ENCODE results near the gene AGPAT1.
A peak's percentile ranks its signal among the peaks of the same experiment; 100 is the strongest.
"Not testable (repeated sequence)": the region's sequence is repeated elsewhere in the genome, so short reads cannot be mapped to it uniquely, and the experiment has no call there.

The AGPAT1 gene

DNA sequence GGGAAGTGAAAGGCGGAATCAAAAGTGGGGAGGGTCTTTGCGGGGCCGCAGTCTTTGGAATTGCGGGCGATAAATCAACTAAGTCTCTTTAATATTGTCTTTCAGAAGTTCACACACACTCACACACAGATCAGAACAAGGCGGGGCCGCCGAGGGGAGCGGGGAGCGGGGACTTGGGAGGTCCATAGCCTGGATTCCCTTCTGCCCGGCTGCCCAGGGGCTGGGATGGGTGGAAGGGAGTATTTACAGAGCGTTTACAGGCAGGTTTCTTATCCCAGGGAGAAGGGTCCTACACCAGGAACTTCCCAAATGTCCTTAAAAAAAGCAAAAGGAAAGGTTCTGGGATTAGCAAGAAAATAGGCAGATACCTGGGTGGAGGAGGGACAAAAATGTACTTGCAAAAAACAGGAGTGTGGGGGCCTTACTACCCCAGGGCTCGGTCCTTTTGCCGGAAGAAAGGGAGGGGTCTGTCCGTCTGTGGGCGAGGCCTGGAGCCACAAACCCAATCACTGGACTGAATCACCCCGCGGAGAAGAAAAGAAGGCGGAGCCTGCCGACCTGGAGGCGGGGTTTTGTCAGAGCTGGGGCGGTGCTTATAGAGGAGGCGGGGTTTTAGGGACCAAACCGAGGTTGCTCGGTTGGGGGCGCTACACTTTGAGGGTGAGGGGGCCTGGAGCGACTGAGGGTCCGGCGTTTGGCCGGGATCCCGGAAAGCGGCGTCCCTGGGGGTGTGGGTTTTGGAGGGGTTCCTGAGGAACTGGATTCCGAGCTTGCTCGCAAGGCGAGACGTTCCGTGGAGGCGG lies 27.4 kb downstream of the AGPAT1 start:
- peak; percentile 41 for DNase-seq (ENCODE audit: low read depth)

DNA sequence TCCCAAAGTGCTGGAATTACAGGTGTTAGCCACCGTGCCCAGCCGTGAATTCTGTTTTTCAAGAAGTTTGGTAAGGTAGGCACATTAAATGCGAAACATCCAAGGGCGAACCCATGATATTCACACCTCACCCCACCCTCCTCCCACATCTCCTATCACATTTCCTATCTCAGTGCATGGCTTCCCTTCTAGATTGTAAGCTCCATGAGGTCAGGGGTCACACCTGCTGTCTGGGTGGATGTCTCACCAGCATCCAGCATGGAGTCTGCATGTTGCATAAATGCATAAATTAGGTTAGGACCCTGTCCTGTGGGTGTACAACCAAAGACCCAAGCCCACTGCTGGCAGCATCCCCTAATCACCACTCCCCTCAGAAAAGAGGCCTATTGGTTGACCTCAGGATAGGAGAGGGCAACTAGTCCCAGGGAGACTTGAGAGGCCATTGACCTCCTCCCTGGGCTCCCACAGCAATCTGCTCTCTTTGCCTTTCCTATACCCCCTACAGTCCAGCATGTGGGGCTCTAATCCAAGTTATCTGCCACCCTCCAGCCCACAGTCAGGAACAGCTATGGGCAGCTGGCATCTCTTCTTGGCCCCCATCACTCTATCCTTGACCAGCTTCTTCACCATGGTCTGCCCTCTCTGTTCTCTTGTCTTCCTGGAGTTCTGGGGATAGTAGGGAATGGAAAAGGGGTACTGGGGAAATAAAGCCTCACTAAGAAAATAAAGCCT lies 28.3 kb downstream of the AGPAT1 start:
- DNase-seq (ENCODE audit: low read depth), result no peak

DNA sequence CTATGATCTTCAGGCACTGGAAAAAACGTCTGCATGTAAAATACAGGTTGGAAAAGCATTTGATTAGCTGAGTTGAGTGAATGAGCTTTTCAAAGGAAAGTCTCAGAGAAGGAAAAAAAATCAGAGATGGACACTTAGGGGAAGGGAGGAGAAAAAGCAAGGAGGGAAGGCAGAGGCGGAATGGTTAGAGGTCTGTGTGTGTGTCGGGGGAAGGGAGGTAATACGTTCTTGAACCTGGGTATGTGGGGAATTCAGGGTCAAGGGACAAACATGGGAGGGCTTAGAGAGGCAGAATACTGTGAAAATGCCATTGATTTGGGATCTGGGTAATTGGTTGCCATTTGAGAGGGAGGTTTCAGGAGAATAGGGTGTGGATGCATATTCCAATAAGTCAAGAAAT lies 29.2 kb downstream of the AGPAT1 start:
- DNase-seq (ENCODE audit: low read depth), result no peak

DNA sequence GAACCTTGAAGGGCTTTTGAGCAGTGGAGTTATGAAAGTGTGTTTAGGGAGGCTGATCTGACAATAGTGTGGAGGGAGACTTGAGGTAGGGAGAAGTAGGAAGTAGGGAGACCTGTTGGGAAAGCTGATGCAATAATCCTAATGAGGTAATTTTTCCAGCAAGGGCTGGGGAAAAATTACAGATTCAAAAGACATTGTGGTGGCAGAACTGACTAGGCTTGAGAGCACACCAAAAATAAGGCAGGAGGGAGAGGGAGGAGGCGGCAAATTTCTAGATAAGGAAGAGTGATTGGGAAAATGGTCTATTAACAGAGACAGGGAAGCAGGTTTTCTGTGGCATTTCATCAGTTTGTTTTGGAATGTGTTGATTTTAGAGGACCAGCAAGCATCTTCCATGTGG lies 29.6 kb downstream of the AGPAT1 start:
- no peak for DNase-seq (ENCODE audit: low read depth)

DNA sequence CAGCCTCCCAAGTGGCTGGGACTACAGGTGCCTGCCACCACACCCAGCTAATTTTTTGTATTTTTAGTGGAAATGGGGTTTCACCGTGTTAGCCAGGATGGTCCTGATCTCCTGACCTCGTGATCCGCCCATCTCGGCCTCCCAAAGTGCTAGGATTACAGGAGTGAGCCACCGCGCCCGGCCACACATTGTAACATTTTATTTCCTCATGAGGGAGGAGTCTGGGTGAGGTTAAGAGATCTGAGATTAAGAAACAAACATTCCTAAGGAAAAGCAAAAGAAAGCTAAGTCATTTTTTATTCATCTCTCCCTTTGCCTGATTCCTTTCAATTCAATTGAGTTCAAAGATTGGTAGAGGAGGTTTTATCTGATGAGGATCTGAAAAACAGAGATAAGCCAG lies 31.6 kb downstream of the AGPAT1 start:
- not testable (repeated sequence) for DNase-seq (ENCODE audit: low read depth)

DNA sequence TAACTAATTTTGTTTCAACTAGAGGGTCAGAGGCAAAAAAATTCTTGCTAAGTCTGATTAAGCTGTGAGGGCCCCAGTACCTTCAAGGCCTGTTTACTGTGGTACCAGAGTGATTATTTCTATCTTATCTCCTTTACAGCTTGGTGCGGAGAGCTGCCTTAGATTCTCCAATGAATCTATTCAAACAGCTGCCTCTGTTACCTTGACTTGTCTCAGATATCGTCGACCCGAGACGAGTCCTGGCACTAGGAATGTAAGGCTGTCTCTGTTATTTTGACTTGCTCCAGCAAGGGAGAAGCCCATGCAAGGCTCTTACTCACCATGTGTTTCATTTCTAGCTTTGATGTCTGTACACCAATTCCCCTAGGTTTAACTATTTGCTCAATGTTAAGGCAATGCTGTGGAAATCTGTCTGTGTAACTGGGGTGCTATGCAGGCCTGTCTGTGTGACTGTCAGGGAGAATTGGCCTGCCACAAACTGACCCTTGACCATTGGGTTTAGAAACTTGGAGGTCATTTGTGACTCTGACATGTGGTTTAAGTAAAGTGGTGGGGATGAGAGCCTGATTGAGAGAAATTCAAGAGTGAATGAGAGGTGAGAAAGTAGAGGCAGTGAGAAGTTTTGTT lies 35.4 kb downstream of the AGPAT1 start:
- no peak for DNase-seq (ENCODE audit: low read depth)

DNA sequence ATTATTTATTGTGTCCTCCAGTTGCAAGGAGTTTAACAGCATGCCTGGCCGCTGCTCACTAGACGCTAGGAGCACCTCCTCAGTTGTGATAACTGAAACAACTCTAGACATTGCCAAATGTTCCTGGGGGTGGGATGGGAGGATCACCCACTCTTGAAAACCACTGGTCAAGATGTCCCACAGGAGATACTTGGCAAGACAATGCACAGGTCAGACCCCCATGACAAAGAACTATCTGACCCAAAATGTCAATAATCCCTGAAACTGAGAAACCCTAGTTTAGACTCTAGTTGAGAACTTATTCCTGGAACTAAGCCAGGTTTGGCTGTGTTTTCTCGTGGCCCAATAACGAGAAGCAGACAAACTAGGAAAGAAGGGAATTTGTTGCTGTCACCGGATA lies 36.3 kb downstream of the AGPAT1 start:
- no peak for DNase-seq (ENCODE audit: low read depth)

DNA sequence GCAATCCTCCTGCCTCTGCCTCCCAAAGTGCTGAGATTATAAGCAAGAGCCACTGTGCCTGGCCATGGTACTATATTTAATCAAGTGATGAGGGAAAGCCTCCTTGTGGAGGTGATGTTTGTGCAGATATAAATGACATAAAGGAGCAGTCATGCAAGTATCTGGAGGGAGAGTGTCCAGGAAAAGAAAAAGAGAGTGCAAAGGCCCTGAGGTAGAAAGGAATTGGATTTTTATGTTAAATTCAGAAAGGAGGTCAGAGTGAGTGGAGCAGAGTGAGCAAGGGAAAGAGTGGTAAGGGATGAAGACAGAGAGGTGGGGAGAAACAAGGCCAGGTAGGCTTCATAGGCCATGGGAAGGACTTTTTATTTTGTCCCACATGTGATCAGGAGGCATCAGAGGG lies 38.4 kb downstream of the AGPAT1 start:
- DNase-seq (ENCODE audit: low read depth), result no peak

DNA sequence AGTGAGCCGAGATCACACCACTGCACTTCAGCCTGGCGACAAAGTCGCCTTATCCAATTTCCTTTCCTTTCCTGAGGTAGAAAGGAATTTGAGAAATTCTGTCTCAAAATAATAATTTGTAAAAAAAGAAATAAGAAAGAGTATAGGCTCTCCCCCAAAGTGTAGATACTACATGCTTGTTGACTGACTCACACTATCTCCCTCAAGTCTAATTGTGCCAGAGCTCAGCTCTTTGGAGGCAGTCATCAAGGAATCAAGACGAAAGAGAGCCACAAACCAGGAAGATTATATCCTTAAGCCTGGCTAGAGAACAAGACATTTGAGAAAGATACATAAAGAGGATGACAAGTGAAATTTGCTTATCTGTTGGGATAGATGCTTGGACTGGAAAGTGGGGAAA lies 42.1 kb downstream of the AGPAT1 start:
- no peak for DNase-seq (ENCODE audit: low read depth)

DNA sequence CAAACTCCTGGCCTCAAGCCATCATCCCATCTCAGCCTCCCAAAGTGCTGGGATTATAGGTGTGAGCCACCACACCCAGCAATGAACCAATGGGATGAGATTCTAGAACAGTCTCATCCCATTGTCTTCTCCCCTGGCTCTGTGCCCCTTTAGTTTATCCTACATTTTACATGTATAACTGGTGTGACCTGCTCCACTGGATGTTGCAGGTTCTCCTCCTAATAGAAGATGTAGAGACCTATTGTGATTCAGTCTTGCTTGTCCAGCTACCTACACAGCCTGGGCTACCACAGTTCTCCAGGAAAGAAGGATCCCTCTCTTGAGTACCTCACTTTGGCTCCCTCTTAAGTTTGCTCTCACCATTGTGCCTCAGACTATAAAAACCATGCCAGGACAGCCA lies 43.8 kb downstream of the AGPAT1 start:
- no peak for DNase-seq (ENCODE audit: low read depth)

DNA sequence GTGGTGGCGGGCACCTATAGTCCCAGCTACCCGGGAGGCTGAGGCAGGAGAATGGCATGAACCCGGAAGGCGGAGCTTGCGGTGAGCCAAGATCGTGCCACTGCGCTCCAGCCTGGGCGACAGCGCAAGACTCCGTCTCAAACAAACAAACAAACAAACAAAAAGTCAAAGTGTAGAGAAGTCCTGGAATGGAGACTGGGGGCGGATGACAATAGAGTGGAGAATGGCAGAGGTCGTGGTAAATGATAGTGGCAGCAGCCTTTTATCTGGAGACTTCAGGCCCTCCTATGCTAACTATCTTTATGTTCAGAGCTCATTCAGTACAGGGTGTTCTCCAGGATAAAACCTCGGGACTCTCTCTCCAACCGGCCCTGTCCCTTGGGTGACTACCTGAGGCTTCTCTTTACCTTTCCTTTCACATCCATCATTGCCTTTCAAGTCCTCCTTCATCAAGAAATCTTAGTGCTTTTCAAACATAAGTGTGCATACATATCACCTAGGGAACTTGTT lies 44.4 kb downstream of the AGPAT1 start:
- DNase-seq (ENCODE audit: low read depth), result no peak

DNA sequence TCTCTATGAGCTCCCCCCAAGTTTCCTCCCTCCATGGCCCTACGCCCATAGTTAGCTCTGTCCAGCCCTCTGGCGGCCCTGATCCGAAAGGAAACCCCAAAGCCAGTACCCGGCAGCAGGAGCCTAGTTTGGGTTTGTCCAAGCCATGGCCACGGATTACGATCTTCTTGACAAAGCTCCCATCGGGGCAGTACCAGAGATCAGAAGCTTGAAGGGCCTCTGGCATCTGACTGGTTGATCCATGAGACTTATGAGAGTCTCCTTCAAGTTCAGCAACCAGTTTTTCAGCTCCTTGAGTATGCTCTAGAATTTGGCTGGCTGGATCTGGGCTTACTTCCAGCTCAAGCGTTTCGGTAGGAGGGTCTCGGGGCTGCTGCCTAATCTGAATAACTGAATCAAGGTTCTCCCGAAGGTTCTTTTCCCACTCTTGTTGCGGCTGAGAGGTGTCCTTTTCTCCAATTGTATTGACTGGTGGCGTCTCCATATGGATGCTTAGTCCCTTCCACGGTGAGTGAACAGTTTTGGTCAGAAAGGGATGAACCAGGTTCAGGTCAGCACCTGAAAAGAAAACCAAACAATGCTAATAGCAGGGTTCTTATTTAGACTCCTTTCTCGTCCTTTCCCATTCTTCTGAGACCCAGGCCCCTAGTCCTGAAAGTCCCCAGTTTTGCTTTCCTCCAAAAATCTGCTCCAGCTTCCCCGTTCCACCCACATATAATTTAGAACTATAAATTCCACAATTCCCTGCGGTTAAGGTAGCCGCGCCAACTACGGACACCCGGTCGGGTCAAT lies 46.4 kb downstream of the AGPAT1 start:
- DNase-seq (ENCODE audit: low read depth), result no peak

DNA sequence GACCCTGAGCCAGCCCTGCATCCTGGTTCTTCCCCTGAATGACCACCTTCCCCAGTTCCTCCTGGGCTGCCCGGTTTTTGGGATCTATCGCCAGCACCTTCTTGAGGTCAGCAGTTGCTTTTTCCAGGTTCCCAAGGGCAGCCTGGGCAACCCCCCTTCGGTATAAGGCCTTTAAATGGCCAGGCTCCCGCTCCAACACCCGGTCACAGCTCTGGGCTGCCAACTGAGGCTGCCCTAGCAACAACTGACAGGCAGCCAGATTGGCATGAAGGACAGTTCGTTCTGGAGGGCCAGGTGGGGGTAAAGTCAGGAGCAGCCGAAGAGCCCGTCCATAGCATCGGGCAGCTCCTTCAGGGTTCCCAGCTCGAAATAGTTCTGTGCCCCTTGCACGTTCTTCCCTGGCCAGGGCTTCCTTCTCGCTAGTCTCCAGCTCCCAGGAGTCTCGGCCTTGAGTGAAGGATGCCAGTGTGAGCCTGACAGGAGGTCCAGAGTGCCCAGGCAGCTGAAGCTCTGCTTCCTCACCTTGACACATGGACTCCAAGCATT lies 47.1 kb downstream of the AGPAT1 start:
- DNase-seq (ENCODE audit: low read depth), result no peak

DNA sequence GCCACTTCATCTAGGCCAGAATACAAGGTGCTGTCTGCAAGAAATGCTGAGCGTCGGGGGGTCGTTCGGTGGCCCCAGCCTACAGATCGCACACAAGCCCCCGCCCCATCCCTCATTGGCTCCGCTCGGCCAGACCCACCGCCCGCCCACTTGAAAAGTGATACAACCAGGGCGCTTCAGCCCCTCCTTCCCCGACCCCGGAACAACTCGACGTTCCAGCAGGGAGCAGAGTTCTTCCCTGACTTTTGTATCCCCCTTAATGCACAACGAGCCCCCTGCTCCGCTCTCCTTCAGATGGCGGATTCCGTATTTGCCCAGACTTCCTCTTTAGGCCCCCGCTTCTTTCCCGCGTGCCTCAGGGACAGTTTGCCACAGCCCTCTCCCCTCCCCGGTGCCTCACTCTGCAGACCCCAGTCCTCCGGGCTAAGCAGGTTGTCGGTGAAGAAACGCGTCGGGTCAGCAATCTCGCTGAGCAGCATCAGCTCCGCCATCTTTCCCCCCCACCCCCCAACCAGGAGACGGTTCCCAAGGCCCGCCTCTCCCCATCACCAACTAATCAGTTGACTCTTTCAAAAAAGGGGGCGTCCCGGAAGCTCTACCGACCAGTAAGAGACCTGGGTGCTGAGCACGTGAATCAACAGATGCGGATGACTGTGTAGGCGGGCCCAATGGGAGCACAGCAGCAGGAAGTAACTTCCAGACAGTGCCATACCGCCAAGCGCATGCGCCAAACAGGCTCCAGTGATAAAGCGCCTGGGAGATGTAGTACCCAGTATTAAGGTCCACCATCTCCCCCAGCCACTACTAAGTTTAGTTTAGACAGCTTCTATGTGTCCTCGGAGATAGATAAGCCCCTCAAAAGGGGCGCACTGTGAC lies 47.9 kb downstream of the AGPAT1 start, which contains the start of gene ATF6B:
TSS of gene ATF6B (minus strand) at position 530 of the 876 bp plus-strand sequence. CDS start at position 491, 39 bp downstream.
- DNase-seq (ENCODE audit: low read depth), result peak; percentile 93

DNA sequence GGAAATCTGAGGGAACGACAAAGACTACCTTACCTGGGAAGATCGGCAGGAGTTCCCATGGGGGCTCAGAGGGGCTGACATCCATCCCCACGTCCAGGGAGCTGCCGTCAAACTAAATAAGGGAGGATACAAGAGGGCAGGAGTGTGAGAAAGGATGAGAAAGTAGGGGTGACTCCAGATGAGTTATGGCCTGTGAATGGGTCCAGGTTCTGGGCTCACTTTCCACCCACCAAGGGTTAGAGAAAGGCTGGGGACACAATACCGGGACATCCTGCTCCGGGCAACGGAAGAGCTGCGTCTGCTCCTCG lies 48.5 kb downstream of the AGPAT1 start:
- DNase-seq (ENCODE audit: low read depth), result no peak

DNA sequence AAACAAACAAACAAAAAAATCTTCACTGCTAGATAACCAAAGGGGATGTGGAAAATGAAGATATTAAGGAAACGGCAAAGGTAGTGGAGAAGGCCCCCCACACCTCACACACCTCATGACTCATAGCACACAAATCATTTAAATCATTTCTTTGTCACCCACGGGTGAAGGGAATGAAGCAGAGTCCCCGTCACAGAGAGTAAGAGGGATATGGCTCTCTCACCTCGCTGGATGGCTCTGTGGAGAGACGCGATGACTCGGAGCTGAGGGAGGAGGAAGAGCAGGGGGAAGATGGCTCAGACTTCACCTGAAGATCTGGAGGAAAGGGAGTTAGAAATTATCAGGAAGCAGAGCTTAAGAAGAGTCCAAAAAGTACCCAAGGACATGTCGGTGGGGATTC lies 49.0 kb downstream of the AGPAT1 start:
- DNase-seq (ENCODE audit: low read depth), result no peak

DNA sequence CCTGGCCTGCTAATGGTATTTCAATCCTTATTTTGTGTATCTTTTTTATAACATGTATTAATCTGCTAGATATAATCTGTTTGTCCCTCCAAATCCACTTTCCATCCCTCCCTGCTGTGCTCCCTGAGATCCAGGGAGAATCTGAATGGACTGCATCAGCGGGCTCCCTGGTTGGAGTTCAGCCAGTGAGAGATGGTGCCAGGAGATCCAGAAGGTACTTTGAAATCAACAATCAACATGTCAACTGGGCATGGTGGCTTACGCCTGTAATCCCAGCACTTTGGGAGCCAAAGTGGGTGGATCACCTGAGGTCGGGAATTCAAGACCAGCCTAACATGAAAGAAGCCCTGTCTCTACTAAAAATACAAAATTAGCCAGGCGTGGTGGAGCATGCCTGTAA lies 52.2 kb downstream of the AGPAT1 start:
- DNase-seq (ENCODE audit: low read depth), result no peak

DNA sequence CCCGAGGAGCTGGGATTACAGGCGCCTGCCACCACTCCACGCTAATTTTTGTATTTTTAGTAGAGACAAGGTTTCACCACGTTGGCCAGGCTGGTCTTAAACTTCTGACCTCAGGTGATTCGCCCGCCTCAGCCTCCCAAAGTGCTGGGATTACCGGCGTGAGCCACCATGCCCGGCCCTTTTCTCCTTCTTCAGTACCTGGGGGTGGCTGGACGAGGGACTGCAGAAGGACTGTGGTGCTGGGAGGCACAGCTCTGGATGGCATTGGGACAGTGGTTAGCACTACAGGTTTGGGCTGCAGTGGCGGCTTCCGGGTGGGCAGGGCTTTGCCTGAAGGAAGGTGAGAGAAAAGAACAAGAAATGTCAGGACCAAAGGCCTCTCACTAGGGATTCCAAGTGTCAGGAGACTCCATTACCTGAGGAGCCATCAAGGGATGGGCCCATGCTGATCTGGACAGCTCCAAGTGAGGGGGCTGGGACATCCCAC lies 55.3 kb downstream of the AGPAT1 start:
- no peak for DNase-seq (ENCODE audit: low read depth)

DNA sequence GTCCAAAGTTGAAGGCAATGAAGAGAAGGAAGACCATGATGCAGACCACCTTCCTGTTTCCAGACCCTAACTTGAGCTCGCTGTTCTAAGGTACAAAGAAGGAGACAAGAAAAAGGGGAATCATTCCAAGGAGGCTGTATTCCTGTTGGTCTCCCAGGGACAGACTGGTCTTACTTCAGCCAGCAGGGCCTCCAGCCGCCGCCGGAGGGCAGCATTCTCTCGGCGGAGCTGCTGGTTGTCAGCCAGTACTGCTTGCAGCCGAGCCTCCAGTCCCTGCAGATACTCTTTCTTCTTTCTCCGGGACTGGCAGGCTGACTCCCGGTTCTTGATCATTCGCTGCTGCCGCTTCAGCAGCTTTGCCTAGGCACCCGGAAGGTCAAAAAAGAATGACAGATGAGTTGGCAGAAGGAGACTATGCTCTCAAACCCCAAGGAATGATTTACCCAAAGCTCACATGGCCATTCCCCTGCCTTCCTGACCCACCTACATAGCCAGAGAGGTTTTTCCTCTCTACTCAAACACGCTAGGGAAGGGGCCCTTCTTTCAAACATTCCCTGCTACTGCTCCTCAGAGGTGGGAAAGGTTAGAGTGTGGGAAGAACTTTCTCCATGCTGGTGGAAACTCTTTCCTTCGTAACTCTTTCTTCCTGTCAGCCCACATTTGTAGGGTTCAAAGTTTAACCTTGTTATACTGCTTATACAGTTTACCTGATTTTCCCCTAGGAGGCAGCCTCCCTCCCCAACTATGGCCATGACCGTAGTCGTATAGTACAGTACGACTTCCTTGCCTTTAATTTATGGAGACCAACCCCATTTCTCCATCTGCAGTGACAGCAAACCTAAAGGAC lies 56.9 kb downstream of the AGPAT1 start:
- DNase-seq (ENCODE audit: low read depth), result peak; percentile 40

Data from activated T-helper 1 cell treated with Interleukin-2 at 50 U/mL for 16 hours (primary cell).